ENCODE results near the gene TBC1D22A. TPM values are rescaled to one million over a fixed set of nuclear protein-coding genes. Genes with fewer than 3 reads are reported as not detected.

The TBC1D22A gene
- total and polyA plus RNA-seq, 4 donors: 4.1 to 12.4 (median 8.4) TPM

DNA sequence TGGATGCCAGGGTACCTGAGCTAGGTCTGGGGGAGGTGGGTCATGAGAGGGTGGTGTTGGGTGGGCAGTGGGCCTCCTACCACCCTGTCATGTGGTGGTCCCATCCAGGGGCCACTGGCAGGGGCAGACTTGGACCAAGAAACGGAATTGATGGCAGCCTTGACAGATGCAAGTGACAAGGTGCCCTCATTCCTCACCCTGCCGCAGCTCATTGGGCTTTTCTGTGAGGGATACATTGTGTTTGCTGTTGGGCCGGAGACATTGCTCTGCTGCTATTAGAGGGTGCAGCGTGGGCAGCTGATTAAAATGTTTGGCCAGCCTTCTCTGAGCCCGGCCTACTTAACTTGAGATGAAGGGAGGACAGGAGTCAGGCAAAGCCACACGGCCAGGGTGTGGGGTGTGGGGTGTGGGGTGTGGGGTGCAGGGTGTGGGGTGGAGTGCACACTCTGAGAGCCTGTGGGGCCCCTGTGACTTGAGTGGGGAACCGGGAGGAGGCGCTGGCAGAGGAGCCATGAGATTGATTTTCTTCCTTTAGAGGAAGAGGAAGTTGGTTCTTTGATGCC is 351.5 kb downstream of the TBC1D22A start:
- Histone ChIP-seq H3K36me3 (ENCODE audit: control insufficient read depth in 4 of 4, insufficient read depth in 3 of 4, low read depth in 1 of 4, low read length in 3 of 4) (peaks cover 0 to 3% (median 0%) of the 10 kb centered on the region in 4 donors), H3K27ac (ENCODE audit: low read depth in 1 of 2, low read length in 2 of 2) (no peak overlapping the region), H3K27me3 (ENCODE audit: control insufficient read depth in 4 of 4, insufficient read depth in 4 of 4, low read length in 3 of 4) (no peaks in the 10 kb centered on the region), H3K4me1 (ENCODE audit: control insufficient read depth in 4 of 4, insufficient read depth in 4 of 4, low read length in 3 of 4) (peaks cover 0 to 7% (median 4%) of the 10 kb centered on the region in 4 donors), H3K9ac (ENCODE audit: low read depth in 1 of 2, low read length in 2 of 2) (no peak overlapping the region), H3K4me3 (ENCODE audit: low read depth in 1 of 3, low read length in 3 of 3) (no peak overlapping the region), H3K9me3 (ENCODE audit: control insufficient read depth in 4 of 4, low read length in 3 of 4) (no peaks in the 10 kb centered on the region)
- no peak for DNase-seq (ENCODE audit: low spot score)
- TF ChIP-seq JUND (IDR thresholded peaks at IDR 0.05) (no peak), NR2F2 (IDR thresholded peaks at IDR 0.05) (no peak), GABPA (IDR thresholded peaks at IDR 0.05 in 1 of 2, conservative IDR thresholded peaks at IDR 0.05 in 1 of 2) (no peak), FOXA2 (IDR thresholded peaks at IDR 0.05) (no peak), REST (IDR thresholded peaks at IDR 0.05) (no peak), RAD21 (IDR thresholded peaks at IDR 0.05) (no peak), ZBTB33 (IDR thresholded peaks at IDR 0.05) (no peak), TAF1 (conservative IDR thresholded peaks at IDR 0.05) (no peak), HNF4A (conservative IDR thresholded peaks at IDR 0.05) (no peak), EGR1 (IDR thresholded peaks at IDR 0.05; ENCODE audit: low read depth in 2 of 2) (no peak), RXRA (IDR thresholded peaks at IDR 0.05) (no peak), YY1 (IDR thresholded peaks at IDR 0.05) (no peak), SP1 (IDR thresholded peaks at IDR 0.05) (no peak)
- TF ChIP-seq, protein P1, sequence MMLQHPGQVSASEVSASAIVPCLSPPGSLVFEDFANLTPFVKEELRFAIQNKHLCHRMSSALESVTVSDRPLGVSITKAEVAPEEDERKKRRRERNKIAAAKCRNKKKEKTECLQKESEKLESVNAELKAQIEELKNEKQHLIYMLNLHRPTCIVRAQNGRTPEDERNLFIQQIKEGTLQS (IDR thresholded peaks at IDR 0.05): no peak
- TF ChIP-seq, protein P2, sequence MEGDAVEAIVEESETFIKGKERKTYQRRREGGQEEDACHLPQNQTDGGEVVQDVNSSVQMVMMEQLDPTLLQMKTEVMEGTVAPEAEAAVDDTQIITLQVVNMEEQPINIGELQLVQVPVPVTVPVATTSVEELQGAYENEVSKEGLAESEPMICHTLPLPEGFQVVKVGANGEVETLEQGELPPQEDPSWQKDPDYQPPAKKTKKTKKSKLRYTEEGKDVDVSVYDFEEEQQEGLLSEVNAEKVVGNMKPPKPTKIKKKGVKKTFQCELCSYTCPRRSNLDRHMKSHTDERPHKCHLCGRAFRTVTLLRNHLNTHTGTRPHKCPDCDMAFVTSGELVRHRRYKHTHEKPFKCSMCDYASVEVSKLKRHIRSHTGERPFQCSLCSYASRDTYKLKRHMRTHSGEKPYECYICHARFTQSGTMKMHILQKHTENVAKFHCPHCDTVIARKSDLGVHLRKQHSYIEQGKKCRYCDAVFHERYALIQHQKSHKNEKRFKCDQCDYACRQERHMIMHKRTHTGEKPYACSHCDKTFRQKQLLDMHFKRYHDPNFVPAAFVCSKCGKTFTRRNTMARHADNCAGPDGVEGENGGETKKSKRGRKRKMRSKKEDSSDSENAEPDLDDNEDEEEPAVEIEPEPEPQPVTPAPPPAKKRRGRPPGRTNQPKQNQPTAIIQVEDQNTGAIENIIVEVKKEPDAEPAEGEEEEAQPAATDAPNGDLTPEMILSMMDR (IDR thresholded peaks at IDR 0.05; ENCODE audit: low read depth, low read length, missing input control): no peak
- TF ChIP-seq, protein P3, sequence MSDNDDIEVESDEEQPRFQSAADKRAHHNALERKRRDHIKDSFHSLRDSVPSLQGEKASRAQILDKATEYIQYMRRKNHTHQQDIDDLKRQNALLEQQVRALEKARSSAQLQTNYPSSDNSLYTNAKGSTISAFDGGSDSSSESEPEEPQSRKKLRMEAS (IDR thresholded peaks at IDR 0.05): no peak
- WGBS: 96% methylated on average over 8 of the region's 8 CpGs
